HG03097 (cell line): ENCODE data around the gene PROX1.

ENCODE experiments used
- ATAC-seq: cut with Tn5 transposase; IDR thresholded peaks from one replicate; pipeline ENCODE4 v1.9.1; 2021; ENCODE audit not compliant: unreplicated experiment, low FRiP score

Gene PROX1, protein sequence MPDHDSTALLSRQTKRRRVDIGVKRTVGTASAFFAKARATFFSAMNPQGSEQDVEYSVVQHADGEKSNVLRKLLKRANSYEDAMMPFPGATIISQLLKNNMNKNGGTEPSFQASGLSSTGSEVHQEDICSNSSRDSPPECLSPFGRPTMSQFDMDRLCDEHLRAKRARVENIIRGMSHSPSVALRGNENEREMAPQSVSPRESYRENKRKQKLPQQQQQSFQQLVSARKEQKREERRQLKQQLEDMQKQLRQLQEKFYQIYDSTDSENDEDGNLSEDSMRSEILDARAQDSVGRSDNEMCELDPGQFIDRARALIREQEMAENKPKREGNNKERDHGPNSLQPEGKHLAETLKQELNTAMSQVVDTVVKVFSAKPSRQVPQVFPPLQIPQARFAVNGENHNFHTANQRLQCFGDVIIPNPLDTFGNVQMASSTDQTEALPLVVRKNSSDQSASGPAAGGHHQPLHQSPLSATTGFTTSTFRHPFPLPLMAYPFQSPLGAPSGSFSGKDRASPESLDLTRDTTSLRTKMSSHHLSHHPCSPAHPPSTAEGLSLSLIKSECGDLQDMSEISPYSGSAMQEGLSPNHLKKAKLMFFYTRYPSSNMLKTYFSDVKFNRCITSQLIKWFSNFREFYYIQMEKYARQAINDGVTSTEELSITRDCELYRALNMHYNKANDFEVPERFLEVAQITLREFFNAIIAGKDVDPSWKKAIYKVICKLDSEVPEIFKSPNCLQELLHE

DNA sequence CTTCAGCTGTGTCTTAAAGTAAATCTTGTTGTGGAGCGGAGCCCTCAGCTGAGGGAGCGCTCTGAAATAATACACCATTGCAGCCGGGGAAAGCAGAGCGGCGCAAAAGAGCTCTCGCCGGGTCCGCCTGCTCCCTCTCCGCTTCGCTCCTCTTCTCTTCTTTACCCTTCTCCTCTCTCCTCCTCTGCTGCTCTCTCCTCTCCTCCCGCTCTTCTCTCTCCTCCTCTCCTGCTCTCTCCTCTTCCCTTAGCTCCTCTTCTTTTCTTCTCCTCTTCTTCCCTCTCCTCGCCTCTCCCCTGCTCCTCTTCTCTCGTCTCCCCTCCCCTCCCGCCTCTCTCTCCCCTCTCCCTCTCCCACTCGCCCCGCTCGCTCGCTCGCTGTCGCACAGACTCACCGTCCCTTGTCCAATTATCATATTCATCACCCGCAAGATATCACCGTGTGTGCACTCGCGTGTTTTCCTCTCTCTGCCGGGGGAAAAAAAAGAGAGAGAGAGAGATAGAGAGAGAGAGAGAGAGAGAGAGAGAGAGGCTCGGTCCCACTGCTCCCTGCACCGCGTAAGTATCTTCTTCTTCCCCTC, at the start of gene PROX1:
TSS of gene PROX1 (plus strand) at position 47 of the 580 bp plus-strand sequence. CDS start 8,563 bp downstream, outside the sequence.
- no peak for ATAC-seq

DNA sequence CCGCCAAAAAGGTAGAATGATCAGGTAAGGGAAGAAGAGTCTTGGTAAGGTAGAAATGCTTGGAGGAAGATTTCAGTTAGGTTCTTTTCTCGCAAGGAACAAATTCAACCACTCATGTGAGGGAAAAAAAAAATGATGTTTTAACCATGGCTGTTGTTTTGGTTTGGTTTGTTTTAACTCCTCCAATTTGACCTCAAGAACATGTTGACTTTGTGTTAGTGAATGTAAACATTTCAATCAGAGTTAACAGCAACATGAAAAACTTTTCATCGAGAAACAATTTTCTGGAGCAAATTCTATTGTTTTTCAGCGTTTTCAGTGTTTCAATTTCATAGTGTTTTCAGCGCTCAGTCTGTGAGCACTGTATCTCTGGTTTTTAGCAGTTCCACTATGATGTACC, 49.0 kb upstream of the PROX1 start:
- no peak for ATAC-seq

DNA sequence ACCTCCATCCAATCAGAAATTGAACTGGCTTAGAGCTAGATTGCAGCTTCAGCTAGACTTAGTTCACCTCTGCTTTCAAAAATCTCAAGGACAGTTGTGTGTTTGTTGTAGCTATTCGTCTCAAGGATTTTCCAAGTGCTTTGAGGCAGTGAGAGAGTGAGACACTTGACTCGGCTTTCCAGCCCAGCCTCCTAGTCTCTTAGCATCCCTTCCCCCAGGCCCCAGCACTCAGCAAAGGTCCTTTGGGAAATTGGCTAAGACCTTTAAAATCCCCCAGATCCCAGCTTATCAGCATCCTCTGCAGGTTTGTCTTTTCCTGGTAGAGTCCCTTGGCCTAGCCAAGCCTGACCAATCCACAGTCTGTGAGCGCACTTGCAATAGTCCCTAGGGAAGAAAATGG, 47.9 kb upstream of the PROX1 start:
- ATAC-seq = no peak

DNA sequence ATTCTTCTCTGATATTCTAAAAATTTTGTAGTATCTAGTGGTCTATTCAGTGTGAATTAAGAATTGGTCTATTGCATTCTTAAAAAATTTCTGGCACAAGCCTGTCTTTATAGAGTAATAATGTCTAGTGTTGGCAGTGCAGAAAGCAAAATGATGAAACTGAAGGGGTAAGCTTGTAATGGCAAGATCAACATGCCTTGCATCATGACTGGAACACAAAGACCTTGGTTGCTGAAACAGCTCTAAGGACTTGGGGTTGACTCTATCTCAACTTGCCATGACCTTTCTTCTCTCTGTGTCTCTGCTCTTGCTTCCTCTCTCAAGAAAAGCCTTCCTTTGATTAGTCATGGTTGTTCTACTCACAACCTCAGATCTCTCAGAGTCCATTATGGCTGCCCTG, 46.8 kb upstream of the PROX1 start:
- ATAC-seq = no peak

DNA sequence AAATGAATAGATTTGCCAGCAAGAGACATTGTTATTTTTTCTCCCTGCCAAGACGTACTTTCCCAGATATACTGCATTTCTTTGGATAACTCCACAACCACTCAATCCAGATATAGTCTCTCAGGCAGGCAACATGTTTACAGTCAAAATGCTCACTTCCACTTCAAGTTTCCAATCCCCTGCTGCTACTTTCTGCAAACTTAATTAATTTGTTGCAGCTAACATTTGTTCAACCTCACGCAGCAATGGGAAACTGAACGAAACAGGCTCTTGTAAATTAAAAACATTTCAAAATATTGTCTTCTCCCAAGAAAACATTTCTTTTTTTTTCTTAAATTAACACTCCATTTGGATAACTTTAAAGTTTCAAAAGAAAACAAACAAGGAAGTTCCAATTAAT, 45.7 kb upstream of the PROX1 start:
- no peak for ATAC-seq

DNA sequence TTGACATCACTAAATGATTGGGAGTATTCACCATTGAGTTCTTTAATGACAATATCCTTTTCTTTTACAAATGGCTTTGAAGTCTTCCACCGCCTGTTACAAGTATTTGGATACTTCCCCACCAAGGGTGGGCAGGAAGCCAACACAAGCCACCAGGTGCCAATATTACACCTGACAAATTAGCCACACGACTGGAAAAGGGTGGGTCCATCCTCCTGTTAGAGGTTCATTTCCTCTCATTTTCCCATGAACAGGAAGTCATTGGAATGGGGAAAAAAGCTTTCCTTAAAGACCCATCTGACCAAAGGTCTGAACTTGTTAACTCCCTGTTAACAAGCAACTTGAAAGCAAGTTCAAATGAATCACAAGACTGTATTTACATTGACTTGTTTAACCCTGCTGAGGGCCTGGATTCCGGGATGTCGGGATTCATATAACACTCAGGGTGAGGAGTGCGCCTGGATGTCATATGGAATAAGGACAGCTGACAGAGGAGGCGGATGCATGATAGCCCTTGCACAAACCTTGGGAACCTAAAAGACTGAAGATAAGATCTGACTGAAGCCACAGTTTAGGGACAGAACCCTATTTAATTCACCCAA, 40.5 kb upstream of the PROX1 start:
- ATAC-seq = no peak

DNA sequence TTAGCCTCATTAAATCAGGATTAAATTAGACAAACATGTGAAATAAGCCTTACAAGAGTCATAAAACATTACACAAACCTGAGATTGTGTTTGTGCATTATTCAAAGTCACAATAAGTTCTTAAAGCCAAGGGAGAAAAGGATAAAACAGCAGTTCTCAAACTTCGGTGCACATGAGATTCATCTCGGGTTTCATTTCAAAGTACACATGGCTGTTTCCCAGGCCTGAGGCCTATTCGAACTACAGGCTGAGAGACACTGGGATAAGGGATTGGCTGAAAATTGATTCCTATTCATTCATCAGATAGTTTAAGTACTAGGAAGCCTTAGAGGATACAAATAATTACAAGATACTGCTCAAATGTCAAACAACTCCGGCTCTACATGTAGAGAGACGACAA, 35.9 kb upstream of the PROX1 start:
- no peak for ATAC-seq

DNA sequence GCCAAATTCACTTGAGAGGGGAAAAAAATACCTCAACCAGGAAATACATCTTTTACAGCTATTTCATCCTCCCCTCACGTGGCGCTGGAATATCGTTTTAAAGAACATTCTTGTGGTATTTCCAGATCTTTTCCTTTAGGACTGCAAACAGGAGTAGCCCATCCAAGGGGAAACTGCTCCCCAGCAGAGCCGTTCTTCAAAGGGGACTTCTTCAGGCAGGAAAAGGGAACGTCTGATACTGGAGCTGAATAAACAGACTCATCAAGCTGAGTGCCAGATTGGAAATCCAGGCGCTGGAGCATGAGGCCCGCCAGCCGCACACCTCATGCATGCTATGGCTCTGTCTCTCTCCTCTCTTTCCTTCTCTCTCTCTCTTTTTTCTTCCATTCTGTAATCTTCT, 34.0 kb upstream of the PROX1 start:
- no peak for ATAC-seq

DNA sequence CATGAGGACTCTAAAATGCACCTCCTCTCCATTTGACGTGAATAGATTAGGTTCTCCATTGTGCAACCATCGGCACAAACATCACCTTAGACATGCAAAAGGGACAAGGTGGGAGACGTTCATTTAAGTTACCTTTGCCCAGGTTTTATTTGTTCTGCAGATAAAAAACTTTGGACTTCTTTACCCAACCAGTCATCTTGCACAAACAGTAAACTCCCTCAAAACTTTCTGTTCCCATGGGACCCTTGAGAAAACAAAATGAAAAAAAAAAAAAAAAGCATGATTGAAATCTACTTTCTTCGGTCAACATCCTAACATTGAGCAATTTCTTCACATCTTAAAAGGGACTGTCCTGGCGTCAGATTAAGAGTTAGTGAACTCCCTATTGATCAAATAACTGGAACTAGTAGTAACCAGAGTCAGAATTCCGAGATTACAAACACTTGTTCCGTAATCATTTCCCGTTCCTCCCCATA, 31.4 kb upstream of the PROX1 start:
- no peak for ATAC-seq

DNA sequence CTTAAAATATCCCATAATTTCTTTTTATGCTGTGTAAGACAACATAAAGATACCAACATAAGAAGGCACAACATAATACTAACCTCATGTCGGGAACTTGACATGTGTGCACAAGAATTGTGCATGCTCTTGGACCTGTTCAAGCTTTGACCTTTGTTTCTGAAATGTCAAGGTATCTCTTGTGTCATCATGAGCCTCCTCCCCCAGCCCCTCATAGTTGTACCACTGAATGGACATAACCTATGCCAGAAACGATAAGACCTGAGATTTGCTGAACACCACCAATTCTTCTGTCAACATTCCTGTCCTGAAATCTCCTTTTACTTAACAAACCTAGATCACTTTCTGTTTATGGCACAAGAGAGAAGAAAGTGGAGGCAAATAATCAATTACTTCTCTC, 29.4 kb upstream of the PROX1 start:
- ATAC-seq = no peak

DNA sequence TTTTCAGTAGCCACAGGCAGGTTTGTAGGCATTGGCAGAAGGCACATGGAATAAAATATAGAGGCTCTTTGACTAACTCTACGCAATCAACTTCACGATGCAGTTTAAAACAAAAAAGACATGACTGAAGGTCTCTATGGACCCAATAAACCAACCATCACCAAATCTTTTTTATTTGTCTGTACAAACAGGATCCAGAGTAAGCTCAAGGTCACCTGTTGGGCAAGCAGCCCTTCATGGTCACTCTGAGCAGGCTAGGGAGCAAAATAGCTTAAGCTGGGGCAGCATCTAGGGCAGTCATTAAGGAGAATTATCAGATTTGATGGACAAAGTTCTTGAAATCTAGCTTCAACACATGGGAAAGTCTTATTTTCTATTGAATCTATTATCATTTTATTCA, 26.8 kb upstream of the PROX1 start:
- no peak for ATAC-seq

DNA sequence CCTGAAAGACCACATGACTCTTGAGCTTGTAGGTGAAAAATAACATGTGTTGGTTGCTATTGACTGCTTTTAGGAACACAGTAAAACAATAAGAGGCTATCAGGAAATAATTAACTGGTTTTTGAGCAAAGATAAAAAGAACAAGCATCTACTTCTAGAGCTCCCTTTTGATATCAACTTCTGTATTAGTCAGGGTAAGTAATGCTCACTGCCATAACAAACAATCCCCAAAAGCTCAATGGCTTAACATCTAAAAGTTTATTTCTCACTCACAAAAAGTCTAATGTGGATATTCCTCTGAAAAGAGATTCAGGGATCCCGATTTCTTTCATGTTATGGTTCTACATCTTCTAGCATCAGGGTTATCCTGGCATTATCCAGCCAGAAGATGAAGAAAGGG, 25.3 kb upstream of the PROX1 start:
- no peak for ATAC-seq

DNA sequence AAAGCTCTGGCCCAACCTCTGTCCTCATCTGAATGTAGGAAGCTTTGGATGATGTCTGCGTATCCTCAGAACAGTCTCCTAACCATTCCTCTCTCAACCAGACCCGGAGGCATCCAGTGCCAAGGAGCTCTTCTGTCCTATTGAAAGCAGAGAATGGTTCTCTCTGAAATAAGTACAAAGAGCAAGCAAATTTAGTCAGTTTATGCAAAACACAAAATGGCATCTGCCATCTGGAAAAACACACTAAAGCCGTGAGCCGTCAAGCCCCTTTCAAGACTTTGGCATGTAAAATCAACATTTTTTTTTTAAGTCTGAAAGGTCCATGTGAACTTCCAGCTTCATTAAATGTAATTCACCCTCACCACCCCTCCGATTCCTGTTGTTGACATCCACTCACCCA, 21.7 kb upstream of the PROX1 start:
- no peak for ATAC-seq

DNA sequence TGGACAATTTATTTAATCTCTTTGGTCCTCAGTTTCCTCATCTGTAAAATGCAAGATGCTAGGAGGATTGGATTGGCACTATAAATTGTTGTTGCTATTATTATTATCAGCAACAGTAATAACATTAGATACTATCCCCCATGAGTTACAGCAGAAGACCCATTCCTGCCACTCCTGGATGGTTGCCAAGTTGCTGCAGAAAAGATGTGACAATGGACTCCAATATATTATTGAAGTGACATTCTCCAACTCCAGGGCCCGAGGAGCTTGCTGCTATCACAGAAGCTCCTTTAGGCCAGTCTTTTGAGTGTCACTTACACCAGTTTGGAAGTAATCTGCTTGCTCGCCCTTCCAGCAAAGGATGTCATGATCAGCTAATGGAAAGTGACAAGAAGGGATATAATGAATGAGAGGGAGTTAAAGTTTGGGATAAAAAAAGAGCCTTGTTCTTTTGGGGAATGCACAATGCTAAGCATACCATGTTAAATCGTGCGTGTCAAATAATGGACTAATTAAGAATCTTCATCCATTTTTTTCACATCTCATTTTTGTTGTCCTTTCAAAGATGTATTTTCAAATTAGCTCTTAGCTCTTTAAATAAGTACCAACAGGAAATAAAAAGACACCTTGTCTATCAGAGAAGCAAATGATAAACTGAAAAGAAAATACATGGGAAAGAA, 19.5 kb upstream of the PROX1 start:
- no peak for ATAC-seq

DNA sequence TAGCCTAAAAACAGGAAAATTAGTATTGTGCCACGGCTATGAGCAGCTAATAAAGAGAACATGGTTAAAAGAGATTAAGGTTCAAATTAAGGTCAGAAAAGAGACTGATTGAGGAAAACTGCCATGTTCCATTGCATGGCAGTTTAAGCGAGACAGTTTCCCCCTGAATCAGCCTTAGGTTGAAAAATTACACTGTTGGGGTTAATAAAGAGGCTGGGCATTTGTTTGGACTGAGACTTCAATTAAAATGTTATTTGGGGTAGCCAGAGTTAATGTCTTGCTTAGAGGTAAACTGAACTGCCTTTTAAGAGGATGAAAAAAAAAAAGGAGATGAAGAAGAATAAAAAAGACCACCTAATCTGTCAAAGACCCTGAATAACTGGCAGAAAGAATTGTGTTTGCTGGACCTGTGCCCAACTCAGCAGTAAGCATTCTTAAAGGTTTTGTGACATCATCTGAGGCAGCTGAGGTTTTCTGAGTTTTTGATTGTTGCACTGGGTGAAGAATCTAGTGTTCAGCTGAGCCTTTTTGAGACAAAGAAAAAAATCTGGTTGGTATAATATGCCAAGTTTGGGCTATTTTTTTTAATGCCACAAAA, 17.7 kb upstream of the PROX1 start:
- ATAC-seq = no peak

DNA sequence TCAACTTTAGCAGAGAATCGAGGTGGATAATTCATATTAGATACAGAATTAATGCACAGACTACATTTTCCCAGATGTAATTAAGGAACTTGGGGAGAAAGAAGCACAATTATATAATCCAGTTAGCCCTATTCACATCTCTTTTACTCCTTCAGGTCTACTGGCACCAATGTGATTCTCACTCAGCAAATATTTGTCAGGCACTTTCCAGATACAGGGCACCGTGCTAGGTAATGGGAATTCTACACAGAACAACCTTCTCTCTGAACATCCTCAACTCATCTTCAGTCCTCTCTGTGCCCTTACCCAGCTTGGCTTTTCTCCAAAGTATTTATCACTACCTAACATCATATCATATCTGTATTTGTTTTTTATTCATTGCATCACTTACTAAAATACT, 15.6 kb upstream of the PROX1 start:
- ATAC-seq = no peak

DNA sequence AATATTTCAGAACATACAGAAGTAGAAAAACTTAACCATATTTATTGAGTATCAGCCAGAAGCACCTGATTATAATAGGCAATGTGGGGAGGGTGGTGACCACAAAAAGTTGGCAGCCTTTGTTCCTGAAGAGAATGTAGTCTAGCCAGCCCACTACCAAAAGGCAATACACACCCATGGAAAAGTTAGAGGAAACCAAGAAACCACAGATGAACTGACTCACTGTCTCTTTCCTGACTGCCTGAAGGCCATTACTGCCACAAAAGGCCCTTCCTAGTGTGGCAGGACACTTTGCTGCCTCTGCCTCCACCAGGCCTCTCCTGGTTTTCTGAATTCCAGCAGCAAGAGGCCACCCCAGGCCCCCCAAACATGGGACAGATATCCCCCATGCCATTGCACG, 14.6 kb upstream of the PROX1 start:
- no peak for ATAC-seq

DNA sequence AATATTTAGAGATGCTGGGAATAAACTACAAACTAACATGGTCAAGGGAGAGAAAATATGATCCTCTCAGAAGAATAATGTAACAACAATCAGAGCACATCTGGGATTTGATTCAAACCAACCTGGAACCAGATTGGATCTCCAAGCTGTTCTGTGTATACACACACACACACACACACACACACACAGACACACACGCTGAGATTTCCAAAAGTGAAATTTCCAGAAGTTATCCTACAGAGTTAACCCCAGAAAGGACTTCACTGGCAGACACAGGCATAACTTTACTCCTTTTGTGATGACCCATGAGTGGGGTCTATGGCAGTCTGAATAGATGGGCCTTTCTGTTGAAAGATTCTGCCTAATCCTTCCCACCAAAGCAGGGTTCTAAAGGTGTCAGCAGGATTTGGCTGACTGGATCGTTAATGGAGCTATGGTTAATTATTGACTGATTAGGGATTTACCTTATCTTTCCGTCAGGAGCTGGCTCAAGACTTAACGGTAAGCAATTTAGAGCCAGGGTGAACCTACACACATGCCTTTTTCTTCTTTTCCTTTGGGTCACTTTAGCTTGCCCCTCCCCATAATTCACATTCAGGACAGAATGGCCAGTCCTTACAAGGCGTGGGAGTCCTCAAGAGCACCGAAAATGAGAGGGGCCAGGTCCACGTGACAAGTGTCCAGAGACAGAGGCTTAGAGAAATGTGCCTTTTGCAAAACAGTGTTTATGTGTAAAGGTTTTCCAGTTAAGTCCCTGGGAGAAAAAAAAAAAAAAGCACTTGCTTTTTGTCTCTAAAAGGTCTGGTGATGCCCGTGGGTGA, 10.9 kb upstream of the PROX1 start:
- ATAC-seq = no peak

DNA sequence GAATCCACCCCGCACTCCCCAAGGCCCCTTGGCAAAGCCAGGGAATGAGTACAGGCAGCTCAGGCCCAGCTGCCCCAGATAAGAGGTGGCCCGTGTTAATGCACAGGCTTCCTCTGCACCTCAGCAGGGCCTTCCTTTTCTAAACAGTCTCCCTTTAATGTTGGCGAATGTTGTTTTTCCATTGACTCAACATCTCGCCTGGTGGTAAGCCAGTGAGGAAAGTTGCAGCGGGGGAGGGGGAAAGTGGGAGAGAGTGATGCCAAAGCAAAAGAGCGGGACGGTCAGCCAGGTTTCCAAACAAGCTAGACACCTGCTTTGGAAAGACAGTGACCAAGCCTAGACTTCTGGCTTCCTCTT, 10.3 kb upstream of the PROX1 start:
- no peak for ATAC-seq

DNA sequence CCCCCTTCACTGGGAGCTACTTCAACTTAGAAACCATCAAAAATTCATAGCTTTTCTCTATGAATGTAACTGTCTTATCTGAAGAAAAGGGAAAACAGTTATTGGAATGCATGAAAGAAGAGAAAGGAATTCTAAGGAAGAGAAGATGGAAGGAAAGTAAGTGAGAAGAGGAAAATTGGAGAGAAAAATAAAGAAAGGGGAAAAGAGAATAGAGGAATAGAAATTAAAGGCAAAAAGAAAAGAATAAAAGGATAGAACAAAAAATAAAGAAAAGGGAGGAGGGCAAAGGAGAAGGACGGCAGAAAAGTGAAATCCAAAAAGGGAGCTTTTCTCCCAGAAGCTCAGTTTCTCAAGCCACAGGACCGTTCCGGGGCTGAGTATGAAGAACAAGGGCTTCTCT, 9.9 kb upstream of the PROX1 start:
- no peak for ATAC-seq
